HG03469 (cell line): ENCODE measurements around the gene KCTD21.

Experiments used
- ATAC-seq: cut with Tn5 transposase; IDR thresholded peaks from one replicate; pipeline ENCODE4 v1.9.1; 2021; ENCODE audit warnings: mild to moderate bottlenecking, moderate library complexity, moderate number of reproducible peaks; ENCODE audit not compliant: unreplicated experiment

KCTD21 gene

GRCh38 chr11:78202733-78203167 is 14.3 kb upstream of the KCTD21 start:
- no peak for ATAC-seq

- no peak for ATAC-seq
Observed at GRCh38 chr11:78201096-78201818, 12.8 kb upstream of the KCTD21 start.

DNA sequence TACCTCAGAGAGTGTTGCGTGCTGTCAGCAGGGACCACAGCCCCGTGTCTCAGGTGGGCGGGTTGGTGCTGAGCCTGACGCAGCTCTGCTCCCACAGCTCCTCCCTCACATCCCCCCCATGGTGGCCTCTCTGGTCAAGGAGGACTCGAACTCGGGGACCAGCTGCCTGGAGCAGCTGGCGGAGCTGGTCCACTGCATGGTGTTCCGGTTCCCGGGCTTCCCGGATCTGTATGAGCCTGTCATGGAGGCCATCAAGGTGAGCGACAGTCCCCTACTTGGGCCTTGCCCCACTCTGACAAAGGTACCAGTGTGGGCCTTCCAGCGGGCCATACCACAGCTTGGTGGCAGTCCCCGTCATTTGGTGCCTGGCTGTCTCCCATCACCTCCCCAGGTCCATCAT is 12.1 kb upstream of the KCTD21 start:
- ATAC-seq = no peak

GRCh38 chr11:78200061-78200460 is 11.6 kb upstream of the KCTD21 start:
- no peak for ATAC-seq

DNA sequence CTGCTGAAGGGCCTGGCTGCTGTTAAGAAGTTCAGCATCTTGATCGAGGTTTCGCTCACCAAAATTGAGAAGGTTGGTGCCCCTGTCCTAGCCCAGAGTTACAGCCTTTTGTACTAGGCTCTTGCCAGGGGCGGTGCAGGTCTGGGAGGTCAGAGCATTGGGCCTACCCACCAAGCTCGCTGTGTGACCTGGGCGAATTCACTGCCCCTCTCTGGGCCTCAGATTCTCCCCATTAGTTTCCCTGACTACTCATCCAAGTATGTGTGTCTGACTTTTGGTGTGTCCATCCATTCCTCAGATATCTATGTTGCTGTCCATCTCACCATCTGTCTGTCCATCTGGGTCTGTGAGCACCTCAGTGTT is 11.2 kb upstream of the KCTD21 start:
- no peak for ATAC-seq

GRCh38 chr11:78199015-78199652 is 10.7 kb upstream of the KCTD21 start:
- no peak for ATAC-seq

DNA sequence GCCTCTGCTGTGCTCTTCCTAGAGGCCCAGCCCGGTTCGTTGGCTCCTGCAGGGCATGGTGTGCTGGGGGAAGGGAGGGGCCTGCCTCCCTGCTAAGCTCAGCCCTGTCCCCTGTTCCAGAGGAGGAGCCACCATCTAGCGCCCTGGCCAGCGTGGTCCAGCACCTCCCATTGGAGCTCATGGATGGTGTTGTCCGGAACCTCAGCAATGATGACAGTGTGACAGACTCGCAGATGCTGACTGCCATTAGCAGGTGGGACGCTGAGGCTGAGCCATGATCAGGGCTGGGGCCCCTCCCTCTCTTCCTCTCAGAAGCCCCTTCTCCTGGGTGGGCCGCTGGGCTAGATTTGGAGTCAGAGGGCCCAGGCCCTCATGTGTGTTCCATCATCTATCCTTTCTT is 9.4 kb upstream of the KCTD21 start:
- no peak for ATAC-seq

DNA sequence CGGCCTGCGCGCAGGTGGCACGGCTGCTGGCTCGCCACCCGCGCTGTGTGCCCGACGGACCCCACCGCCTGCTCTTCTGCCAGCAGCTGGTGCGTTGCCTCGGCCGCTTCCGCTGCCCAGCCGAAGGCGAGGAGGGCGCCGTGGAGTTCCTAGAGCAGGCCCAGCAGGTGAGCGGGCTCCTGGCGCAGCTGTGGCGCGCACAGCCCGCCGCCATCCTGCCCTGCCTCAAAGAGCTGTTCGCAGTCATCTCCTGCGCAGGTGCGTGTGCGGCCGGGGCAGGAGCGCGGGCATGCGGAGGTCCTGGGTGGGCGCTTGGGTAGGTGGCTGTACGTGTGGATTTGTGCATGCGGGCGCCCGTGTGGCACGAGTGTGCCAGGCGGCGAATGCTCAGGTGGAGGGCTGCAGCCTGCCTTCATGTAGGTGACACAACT is 8.2 kb upstream of the KCTD21 start:
- no peak for ATAC-seq

GRCh38 chr11:78195917-78196560 is 7.6 kb upstream of the KCTD21 start:
- ATAC-seq = no peak

- ATAC-seq = no peak
Observed at GRCh38 chr11:78194490-78194889, 6.1 kb upstream of the KCTD21 start.

- ATAC-seq = no peak
Observed at GRCh38 chr11:78193806-78194205, 5.4 kb upstream of the KCTD21 start.

DNA sequence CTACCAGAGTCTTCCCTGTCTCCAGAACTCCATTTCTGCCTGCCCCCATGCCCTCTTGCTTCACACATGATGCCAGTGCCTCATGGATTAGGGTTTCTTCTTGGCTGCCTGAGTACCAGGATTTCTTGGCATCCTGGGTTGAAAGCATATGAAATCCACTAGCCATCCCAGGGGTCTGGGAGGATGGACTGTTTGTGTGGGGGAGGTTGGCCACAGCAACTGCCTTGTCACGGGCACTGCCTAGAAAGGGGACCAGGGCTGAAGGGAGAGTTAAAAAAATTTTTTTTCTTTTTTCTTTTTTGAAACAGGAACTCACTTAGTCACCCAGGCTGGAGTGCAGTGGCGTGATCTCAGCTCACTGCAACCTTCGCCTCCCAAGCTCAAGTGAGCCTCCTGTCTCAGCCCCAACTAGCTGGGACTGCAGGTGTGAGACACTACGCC is 4.5 kb upstream of the KCTD21 start:
- no peak for ATAC-seq

- no peak for ATAC-seq
Observed at GRCh38 chr11:78192223-78192719, 3.8 kb upstream of the KCTD21 start.

DNA sequence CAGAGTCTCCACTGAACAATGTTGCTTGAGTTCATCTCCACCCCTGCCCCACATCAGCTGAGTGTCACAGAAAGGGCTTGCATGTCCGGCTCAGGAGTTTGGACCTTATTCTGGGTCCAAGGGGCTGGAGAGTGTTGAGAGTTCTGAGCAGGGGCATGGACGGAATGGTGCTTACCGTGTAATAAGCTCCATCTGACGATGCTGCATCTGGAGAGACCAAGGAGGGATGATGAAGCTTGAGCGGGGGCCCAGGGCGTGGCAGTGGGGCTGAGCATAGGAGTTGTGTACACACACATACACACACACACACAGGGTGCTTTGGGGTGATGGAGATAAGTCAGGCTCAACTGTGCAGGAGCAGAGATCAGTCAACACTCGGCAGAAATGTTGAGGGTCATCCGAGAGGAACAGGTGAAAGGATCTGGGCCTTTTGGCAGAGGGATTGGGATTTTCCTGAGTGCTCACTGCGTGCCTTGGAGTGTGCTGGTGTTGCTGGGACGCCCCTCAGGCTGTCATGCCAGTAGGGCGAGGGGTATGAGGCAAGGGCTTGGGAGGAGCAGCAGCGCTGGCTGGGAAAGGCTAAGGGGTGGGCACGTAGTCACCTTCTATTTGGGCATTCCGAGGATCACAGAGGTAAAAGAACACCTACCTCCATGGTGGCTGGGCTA is 2.6 kb upstream of the KCTD21 start:
- no peak for ATAC-seq

DNA sequence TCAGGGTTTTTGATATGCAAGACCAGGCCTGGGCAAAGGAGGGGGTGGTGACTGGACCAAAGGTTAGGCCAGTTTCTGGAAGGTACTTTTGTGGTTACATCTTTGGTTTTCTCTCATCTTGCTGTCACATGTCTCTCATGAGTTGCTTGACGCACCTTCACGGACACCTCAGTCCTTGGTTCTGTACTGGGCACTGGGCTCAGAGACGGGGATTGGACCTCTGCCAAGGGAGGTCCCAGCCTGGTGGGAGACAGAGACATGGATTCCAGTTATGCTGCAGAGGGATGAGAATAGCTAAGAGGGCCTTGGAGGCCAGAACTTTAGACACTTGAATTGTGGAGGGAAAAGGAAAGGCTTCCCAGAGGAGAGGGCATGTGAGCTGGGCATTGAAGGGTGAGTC is 1.9 kb upstream of the KCTD21 start:
- no peak for ATAC-seq

DNA sequence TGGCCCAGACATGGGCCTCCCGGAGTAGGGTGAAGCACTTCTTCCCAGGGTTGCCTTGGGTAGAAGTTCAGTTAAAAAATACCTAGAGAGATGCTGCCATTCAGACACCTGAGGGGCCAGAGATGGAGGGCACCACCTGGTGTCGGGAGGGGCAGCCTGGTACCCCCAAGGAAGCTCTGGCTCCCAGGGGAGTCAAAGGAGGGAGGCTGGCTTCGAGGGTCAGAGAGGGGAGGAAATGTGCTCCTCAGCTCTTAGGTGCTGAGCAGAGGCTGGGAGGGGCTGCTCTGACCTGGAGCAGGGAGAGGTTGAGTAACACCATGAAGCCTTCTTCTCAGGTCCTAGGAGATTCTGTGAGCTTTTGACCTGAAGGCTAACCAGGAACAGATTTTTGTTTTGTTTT is 1.4 kb upstream of the KCTD21 start:
- no peak for ATAC-seq

DNA sequence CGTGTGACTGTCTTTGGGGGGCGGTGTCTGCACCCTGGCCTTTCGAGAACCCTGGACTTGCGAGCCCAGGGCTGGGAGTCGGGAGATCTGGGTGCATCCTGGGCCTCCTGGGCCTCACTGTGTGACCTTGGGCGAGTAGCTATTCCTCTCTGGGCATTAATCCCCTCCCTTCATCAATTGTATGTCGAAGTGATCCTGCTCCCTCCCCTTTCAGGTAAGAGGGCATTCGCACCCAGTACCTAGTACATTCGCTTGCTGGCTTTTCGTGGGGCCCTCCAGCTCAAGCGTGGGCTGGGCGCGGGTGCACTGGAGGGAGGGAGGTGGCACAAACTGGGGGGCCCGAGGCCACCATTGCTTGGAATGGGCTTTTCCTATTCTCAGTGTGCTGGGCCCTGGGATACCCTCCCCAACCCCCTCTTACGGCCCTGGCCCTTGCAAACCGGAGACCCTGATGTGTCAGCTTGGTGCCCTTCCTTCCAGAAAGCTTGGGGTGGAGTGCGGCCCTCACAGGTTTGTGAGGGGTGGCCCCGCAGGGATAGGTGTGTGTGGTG is 823 bp upstream of the KCTD21 start:
- no peak for ATAC-seq

DNA sequence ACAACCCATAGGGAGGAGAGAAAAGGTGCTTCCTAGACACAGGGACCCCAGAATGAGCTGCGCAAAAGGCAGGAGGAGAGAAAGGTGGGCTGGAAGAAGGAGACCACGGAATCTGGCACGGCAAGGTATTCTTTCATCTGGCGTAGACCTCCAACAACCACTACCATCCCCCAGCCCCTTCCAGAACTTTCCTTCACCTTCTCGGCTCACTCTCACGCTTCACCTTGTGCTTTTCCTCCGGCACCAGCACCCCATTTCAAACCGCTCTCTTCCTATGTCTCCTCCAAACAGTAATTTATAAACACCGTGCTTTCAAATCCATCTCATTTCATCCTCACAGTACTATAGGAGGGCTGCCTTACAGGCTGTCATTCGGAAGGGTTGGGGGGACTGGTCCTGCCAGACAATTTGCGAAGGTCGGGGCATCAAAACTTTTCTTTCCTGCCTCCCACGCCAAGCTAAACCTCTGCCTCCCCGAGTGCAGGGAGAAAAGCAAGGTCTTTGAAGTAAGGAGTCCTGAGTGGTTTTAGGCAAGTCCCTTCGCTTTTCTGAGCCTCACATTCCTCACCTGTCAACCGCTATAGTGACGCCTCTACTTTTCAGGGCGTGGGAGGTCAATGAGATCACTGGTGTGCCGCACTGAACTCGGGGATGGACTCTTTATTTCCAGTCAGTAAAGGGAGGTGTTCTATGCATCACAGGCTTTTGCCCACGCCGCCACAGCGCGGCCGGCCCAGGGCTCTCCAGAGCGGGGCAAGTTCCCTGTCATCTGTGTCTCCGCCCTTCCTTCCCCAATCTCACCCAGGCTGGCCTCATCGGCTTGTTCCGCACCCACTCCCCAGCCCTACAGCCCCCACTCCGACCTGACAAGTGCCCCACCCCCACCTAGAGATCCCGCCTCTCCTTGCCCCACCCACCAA is 800 bp downstream of the KCTD21 start:
- ATAC-seq = peak; percentile 24

GRCh38 chr11:78181185-78181584 is 7.2 kb downstream of the KCTD21 start:
- ATAC-seq = no peak

GRCh38 chr11:78180751-78181150 is 7.7 kb downstream of the KCTD21 start:
- no peak for ATAC-seq
